SIG-M5 treated with dmso at 0.1 percent for 504 hours (cell line): Measurements from ENCODE around the gene ZNF678.
A peak's percentile ranks its signal among the peaks of the same experiment; 100 is the strongest.
"Not testable (repeated sequence)": the region's sequence is repeated elsewhere in the genome, so short reads cannot be mapped to it uniquely, and the experiment has no call there.

ENCODE experiments used
- DNase-seq: peaks from one replicate; lab custom pipeline; 2025; ENCODE audit not compliant: unreplicated experiment; lab: John Stamatoyannopoulos, UW

ZNF678 gene

GRCh38 chr1:227709451-227709850 is 146.1 kb downstream of the ZNF678 start:
- no peak for DNase-seq

DNA sequence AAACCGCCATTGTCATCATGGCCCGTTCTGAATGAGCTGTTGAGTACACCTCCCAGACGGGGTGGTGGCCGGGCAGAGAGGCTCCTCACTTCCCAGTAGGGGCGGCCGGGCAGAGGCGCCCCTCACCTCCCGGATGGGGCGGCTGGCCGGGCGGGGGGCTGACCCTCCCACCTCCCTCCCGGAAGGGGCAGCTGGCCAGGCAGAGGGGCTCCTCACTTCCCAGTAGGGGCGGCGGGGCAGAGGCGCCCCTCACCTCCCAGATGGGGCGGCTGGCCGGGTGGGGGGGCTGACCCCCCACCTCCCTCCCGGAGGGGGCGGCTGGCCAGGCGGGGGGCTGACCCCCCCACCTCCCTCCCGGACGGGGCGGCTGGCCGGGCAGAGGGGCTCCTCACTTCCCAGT is 147.1 kb downstream of the ZNF678 start:
- not testable (repeated sequence) for DNase-seq

DNA sequence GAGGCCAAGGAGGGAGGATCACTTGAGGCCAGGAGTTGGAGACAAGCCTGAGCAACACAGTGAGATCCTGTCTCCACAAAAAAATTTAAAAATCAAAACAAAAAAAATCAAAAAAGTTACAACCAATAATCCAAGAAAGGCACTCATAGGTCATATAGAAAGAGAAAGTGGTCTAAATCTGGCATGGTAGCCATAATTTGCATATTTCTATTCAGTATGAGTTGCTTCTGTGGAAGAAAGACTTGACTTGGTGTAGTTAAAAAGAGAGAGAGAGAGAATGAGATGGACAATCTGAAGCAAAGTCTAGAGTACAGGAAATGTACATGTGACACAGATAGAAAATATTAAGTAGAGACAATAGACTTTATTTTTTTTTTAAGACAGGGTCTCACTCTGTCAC is 149.3 kb downstream of the ZNF678 start:
- DNase-seq = no peak

DNA sequence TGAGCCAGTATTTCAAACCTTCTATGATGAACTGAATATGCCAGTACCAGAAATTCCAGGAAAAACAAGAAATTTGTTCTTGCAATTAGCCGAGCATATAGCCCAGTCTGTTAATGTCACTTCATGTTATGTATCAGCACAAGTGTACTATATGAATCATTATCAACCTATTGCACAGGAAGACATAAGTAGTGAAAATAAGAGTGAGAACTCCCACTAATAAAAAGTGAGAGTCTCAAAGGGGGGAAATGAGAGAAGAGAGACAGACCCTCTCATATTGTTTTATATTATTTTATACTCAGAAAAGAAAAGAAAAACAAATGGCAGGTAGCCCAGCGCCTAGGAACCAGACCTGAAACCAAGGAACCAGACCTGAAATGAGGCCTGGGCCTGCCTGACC is 155.6 kb downstream of the ZNF678 start:
- no peak for DNase-seq

DNA sequence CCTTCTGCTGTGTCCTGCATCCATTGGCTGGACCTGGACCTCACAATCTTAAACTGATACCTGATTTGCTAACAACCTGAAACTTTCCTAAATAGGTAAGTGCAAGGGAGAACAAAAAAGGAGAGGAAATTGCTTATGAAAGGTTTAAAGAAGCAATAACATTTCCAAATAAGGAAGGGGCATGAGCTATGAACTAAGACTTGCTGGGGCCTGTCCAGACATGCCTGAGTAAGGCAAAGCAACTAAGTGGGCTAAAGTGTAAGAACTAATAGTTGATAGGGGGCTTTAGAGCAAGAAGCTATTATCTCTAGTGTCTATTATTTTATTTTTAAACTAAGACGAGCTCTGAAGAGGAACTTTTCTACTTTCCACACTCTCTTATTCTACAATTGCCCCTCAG is 160.1 kb downstream of the ZNF678 start:
- DNase-seq = peak; percentile 32

GRCh38 chr1:227725046-227725445 is 161.7 kb downstream of the ZNF678 start:
- no peak for DNase-seq

DNA sequence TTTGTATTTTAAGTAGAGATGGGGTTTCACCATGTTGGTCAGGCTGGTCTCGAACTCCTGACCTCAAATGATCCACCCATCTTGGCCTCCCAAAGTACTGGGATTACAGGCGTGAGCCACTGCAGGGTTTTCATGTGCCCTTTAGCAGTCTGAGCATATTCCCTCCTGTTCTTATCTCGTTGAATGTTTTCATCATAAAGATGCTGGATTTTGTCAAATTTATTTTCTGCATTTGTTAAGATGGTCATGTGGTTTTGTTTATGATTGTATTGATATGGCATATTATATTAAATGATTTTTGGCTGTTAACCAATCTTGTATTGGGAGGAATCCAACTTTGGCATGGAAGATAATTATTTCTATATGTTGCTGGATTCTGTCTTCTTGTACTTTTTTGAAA is 163.0 kb downstream of the ZNF678 start:
- no peak for DNase-seq
